Keratinocyte (primary cell): ENCODE results near the gene RHBDF1.

Source experiments
- EZH2 ChIP-seq: IDR thresholded peaks from one replicate; pipeline ENCODE4 v1.6.1; 2012; ENCODE audit warnings: inconsistent platforms, mild to moderate bottlenecking, low read length, moderate library complexity
- TF ChIP-seq, protein P1 (sequence below), 3 experiments: IDR thresholded peaks in 1 of 3; conservative IDR thresholded peaks in 1 of 3; optimal IDR thresholded peaks in 1 of 3; 2 replicates in 2 of 3; 3 replicates in 1 of 3; pipeline versions ENCODE3 to v1.5.1; 2011; ENCODE audit warnings: low read length in 3 of 3, mild to moderate bottlenecking in 3 of 3, moderate library complexity in 2 of 3, control low read depth in 1 of 3, inconsistent platforms in 1 of 3; ENCODE audit not compliant: insufficient read depth in 2 of 3; ENCODE audit errors: extremely low read depth in 1 of 3

DNA sequence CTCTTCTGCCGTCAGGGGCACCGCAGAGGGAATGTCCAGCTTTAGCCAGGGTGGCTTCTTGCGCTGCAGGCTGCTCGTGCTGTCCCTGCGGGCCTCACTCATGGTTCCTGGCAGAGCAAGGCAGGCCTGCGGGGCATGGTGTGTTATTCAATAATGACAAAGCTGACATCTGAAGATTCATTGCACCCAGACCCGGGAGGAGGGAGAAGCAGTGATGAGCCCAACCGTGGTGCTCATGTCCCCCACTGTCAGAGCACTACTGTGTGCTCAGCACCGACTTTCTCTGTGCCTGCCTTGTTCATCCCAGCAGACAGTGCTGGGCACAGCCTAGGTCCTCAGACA is 7.5 kb downstream of the RHBDF1 start:
- TF ChIP-seq, protein P1, sequence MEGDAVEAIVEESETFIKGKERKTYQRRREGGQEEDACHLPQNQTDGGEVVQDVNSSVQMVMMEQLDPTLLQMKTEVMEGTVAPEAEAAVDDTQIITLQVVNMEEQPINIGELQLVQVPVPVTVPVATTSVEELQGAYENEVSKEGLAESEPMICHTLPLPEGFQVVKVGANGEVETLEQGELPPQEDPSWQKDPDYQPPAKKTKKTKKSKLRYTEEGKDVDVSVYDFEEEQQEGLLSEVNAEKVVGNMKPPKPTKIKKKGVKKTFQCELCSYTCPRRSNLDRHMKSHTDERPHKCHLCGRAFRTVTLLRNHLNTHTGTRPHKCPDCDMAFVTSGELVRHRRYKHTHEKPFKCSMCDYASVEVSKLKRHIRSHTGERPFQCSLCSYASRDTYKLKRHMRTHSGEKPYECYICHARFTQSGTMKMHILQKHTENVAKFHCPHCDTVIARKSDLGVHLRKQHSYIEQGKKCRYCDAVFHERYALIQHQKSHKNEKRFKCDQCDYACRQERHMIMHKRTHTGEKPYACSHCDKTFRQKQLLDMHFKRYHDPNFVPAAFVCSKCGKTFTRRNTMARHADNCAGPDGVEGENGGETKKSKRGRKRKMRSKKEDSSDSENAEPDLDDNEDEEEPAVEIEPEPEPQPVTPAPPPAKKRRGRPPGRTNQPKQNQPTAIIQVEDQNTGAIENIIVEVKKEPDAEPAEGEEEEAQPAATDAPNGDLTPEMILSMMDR (optimal IDR thresholded peaks at IDR 0.05 in 1 of 3, IDR thresholded peaks at IDR 0.05 in 1 of 3, conservative IDR thresholded peaks at IDR 0.05 in 1 of 3; ENCODE audit: extremely low read depth in 1 of 3, insufficient read depth in 2 of 3, low read length in 3 of 3): no peak
- TF ChIP-seq EZH2: no peak
